GM12873 (cell line): Measurements from ENCODE around the gene SYCP3.

Source experiments
- CTCF ChIP-seq: IDR thresholded peaks from 2 replicates; pipeline ENCODE4 v1.5.1; 2012; ENCODE audit warnings: low read depth, mild to moderate bottlenecking, moderate library complexity, low read length, control low read depth; ENCODE audit not compliant: insufficient read depth; ENCODE audit errors: missing control alignments

Gene SYCP3

GRCh38 chr12:101713930-101714329 is 25.3 kb downstream of the SYCP3 start:
- no peak for TF ChIP-seq CTCF

- no peak for TF ChIP-seq CTCF
These were observed 26.1 kb downstream of the SYCP3 start for GRCh38 chr12:101713059-101713682.

GRCh38 chr12:101710288-101710687 is 29.0 kb downstream of the SYCP3 start:
- TF ChIP-seq CTCF, result no peak

GRCh38 chr12:101707131-101707782 is 32.0 kb downstream of the SYCP3 start:
- TF ChIP-seq CTCF, result no peak

- TF ChIP-seq CTCF, result no peak
These were observed 32.9 kb downstream of the SYCP3 start for GRCh38 chr12:101706403-101706802.

GRCh38 chr12:101703487-101703886 is 35.8 kb downstream of the SYCP3 start:
- no peak for TF ChIP-seq CTCF

- TF ChIP-seq CTCF, result no peak
These were observed 38.9 kb downstream of the SYCP3 start for GRCh38 chr12:101700299-101700820.
